GM19324 (cell line): ENCODE results near the gene TMPRSS11A.

ENCODE experiments used
- ATAC-seq: cut with Tn5 transposase; IDR thresholded peaks from one replicate; pipeline ENCODE4 v1.9.1; 2021; ENCODE audit warnings: mild to moderate bottlenecking, moderate library complexity; ENCODE audit not compliant: unreplicated experiment, low FRiP score

TMPRSS11A gene

GRCh38 chr4:67874986-67875385 lies 88.3 kb downstream of the TMPRSS11A start:
- ATAC-seq = no peak

- ATAC-seq = no peak
Measured at GRCh38 chr4:67873116-67873515, 90.2 kb downstream of the TMPRSS11A start.

GRCh38 chr4:67871867-67872266 lies 91.4 kb downstream of the TMPRSS11A start:
- ATAC-seq = no peak

GRCh38 chr4:67869580-67870190 lies 93.6 kb downstream of the TMPRSS11A start:
- ATAC-seq = no peak

GRCh38 chr4:67861513-67861912 lies 101.8 kb downstream of the TMPRSS11A start:
- ATAC-seq = no peak
